Hepatocyte (in vitro differentiated cells): Measurements from ENCODE around the gene LHFPL3. TPM values are rescaled to one million over a fixed set of nuclear protein-coding genes. Genes with fewer than 3 reads are reported as not detected.

Experiments
- DNase-seq: peaks from one replicate; pipeline ENCODE4 v3.0.0-alpha.2; 2016; ENCODE audit warnings: low spot score
- H2AFZ ChIP-seq: fragments of 200-600 bp; sonication (generic); 2 replicates; pipeline ENCODE4 v1.6.0; 2016; ENCODE audit warnings: antibody characterized with exemption, mild to moderate bottlenecking
- H3K27ac ChIP-seq: fragments of 200-600 bp; sonication (generic); 2 replicates; pipeline ENCODE4 v1.5.1; 2016; ENCODE audit warnings: mild to moderate bottlenecking
- H3K27me3 ChIP-seq: fragments of 200-600 bp; sonication (generic); 2 replicates; pipeline ENCODE4 v1.6.1; 2016
- H3K36me3 ChIP-seq: fragments of 200-600 bp; sonication (generic); replicated peaks from 2 replicates; pipeline ENCODE4 v1.5.1; 2016; ENCODE audit warnings: low read depth; ENCODE audit not compliant: insufficient read depth
- H3K4me1 ChIP-seq: fragments of 200-600 bp; sonication (generic); 2 replicates; pipeline ENCODE4 v1.5.1; 2016; ENCODE audit warnings: mild to moderate bottlenecking, moderate library complexity; ENCODE audit not compliant: insufficient read depth
- H3K4me2 ChIP-seq: fragments of 200-600 bp; sonication (generic); 2 replicates; pipeline ENCODE4 v1.6.0; 2016
- H3K4me3 ChIP-seq: fragments of 200-600 bp; sonication (generic); 2 replicates; pipeline ENCODE4 v1.5.1; 2016; ENCODE audit warnings: mild to moderate bottlenecking
- H3K79me2 ChIP-seq: fragments of 200-600 bp; sonication (generic); 2 replicates; pipeline ENCODE4 v1.6.0; 2017; ENCODE audit warnings: mild to moderate bottlenecking
- H3K9me2 ChIP-seq: fragments of 200-600 bp; sonication (generic); replicated peaks from 2 replicates; pipeline ENCODE4 v1.6.0; 2017; ENCODE audit warnings: mild to moderate bottlenecking; ENCODE audit not compliant: insufficient read depth
- H3K9me3 ChIP-seq: fragments of 200-600 bp; sonication (generic); 2 replicates; pipeline ENCODE4 v1.5.1; 2016; ENCODE audit warnings: low read depth, mild to moderate bottlenecking
- H4K20me1 ChIP-seq: fragments of 200-600 bp; sonication (generic); 2 replicates; pipeline ENCODE4 v1.6.0; 2016; ENCODE audit warnings: mild to moderate bottlenecking; ENCODE audit not compliant: insufficient read depth, poor library complexity, severe bottlenecking
- CTCF ChIP-seq: fragments of 200-600 bp; sonication (generic); IDR thresholded peaks from 2 replicates; pipeline ENCODE4 v1.5.1; 2016; ENCODE audit warnings: antibody characterized with exemption, mild to moderate bottlenecking; ENCODE audit not compliant: poor library complexity
- EZH2 ChIP-seq: fragments of 200-600 bp; sonication (generic); IDR thresholded peaks from 2 replicates; pipeline ENCODE4 v1.6.1; 2016; ENCODE audit warnings: antibody characterized with exemption, mild to moderate bottlenecking, borderline replicate concordance
- EZH2phosphoT487 ChIP-seq: fragments of 200-600 bp; sonication (generic); IDR thresholded peaks from one replicate; pipeline ENCODE4 v1.6.1; 2018; ENCODE audit warnings: antibody characterized with exemption, mild to moderate bottlenecking, low read depth, moderate library complexity; ENCODE audit not compliant: unreplicated experiment, severe bottlenecking
- whole genome bisulfite sequencing: methylation state at CpG from one replicate; pipeline ENCODE4 v1.1.6; 2016; ENCODE audit warnings: low lambda C conversion rate; ENCODE audit errors: missing lambda C conversion rate; 5-methylcytosine and 5-hydroxymethylcytosine counted together
- polyA plus RNA-seq: library from polyadenylated mRNA; unstranded; fragments of >200 nt; fragmentation: Nextera tagmentation; extraction: Ambion mirVana; gene quantifications from 2 replicates; pipeline ENCODE4 v1.2.1, GENCODE V29; 2016
- total RNA-seq: library from RNA; depleted of rRNA; stranded (reverse); fragments of >200 nt; gene quantifications from 2 replicates; pipeline ENCODE4 v1.2.3, GENCODE V29; 2014

The LHFPL3 gene
- total and polyA plus RNA-seq, 2 experiments from 2014 or later = not detected

- no peak overlapping the region for H3K27ac ChIP-seq
- no peaks in the 10 kb centered on the region for H3K4me1 ChIP-seq
- no peaks in the 10 kb centered on the region for H3K79me2 ChIP-seq
- H3K36me3 ChIP-seq = no peaks in the 10 kb centered on the region
- no peak overlapping the region for H2AFZ ChIP-seq
- DNase-seq = peak; percentile 8
- no peak overlapping the region for H3K4me3 ChIP-seq
- TF ChIP-seq EZH2phosphoT487 (no peak), CTCF (peak; percentile 46), EZH2 (no peak)
- no peaks in the 10 kb centered on the region for H3K9me3 ChIP-seq
- no peak overlapping the region for H3K4me2 ChIP-seq
- 43% methylated on average over 5 of the region's 5 CpGs for WGBS
- H3K27me3 ChIP-seq = peaks cover 3% of the 10 kb centered on the region
- no peaks in the 10 kb centered on the region for H3K9me2 ChIP-seq
- H4K20me1 ChIP-seq = no peaks in the 10 kb centered on the region
Observed at GRCh38 chr7:104643587-104644217, 315.3 kb downstream of the LHFPL3 start.

DNA sequence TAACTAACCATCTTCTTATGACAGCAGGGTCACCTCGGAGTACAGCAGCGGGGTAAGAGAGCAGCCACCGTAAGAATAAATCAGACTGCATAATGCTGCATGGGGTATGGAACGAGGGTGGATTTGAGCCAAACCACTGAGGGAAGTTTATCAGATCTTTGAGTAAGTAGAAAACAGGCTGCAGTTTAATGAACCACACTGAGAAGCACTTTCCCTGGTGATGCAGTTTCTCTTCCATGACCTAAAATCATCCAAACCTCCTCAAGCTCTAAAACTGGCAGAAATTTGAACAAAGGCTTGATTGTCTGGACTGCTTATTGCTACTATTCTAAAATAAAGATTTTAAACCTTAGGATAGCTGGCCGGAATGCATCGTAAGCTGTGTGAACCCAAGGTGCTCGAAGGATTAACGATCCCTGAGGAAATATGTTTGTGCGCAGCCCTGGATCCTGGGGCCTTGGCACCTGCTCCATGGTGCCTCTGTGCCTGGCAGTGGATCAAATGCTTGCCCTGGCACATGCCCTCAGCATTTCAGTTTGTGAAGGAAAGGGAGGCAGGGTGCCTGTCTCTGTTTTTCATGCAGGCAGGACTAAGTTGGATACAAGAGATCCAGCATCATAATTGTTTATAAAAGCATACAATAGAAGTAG is 322.7 kb downstream of the LHFPL3 start:
- no peaks in the 10 kb centered on the region for H3K27me3 ChIP-seq
- no peak overlapping the region for H3K27ac ChIP-seq
- H3K9me3 ChIP-seq = no peaks in the 10 kb centered on the region
- H3K4me2 ChIP-seq = no peak overlapping the region
- TF ChIP-seq EZH2 = no peak
- no peak for TF ChIP-seq CTCF
- no peak for TF ChIP-seq EZH2phosphoT487
- 84% methylated on average over 9 of the region's 9 CpGs for WGBS
- H3K9me2 ChIP-seq = no peaks in the 10 kb centered on the region
- no peaks in the 10 kb centered on the region for H3K36me3 ChIP-seq
- DNase-seq = no peak
- H3K79me2 ChIP-seq = no peaks in the 10 kb centered on the region
- H3K4me3 ChIP-seq = no peak overlapping the region
- no peak overlapping the region for H2AFZ ChIP-seq
- H3K4me1 ChIP-seq = no peaks in the 10 kb centered on the region
- H4K20me1 ChIP-seq = no peaks in the 10 kb centered on the region

- WGBS = 78% methylated on average over 4 of the region's 4 CpGs
- no peak overlapping the region for H3K4me3 ChIP-seq
Observed at GRCh38 chr7:104652434-104652833, 324.0 kb downstream of the LHFPL3 start.

More at GRCh38 chr7:104652434-104652833, 324.0 kb downstream of the LHFPL3 start:
- H3K79me2 ChIP-seq = no peaks in the 10 kb centered on the region
- no peaks in the 10 kb centered on the region for H3K4me1 ChIP-seq
- H3K27me3 ChIP-seq = no peaks in the 10 kb centered on the region
- H3K36me3 ChIP-seq = no peaks in the 10 kb centered on the region
- TF ChIP-seq EZH2phosphoT487 = no peak
- TF ChIP-seq CTCF = no peak
- TF ChIP-seq EZH2 = no peak
- no peak overlapping the region for H2AFZ ChIP-seq
- H3K9me2 ChIP-seq = no peaks in the 10 kb centered on the region
- H3K4me2 ChIP-seq = no peak overlapping the region
- no peaks in the 10 kb centered on the region for H4K20me1 ChIP-seq
- no peak overlapping the region for H3K27ac ChIP-seq
- DNase-seq = no peak
- no peaks in the 10 kb centered on the region for H3K9me3 ChIP-seq
